SJSA1 (cell line): ENCODE data around the gene ABR. TPM values are rescaled to one million over a fixed set of nuclear protein-coding genes. Genes with fewer than 3 reads are reported as not detected.

Experiments used
- DNase-seq, 2 experiments: peaks; one replicate each; pipeline ENCODE4 v3.0.0-alpha.2; 2015 to 2020; ENCODE audit warnings: low spot score in 2 of 2, low read depth in 1 of 2
- H3K27ac ChIP-seq: fragments of 250-450 bp; sonication (Bioruptor Pico); 2 replicates; pipeline ENCODE4 v1.5.1; 2020; ENCODE audit warnings: mild to moderate bottlenecking, moderate library complexity
- H3K27me3 ChIP-seq: fragments of 250-450 bp; sonication (Bioruptor Pico); replicated peaks from 2 replicates; pipeline ENCODE4 v1.5.1; 2020; ENCODE audit warnings: mild to moderate bottlenecking, moderate library complexity
- H3K36me3 ChIP-seq: fragments of 250-450 bp; sonication (Bioruptor Pico); 2 replicates; pipeline ENCODE4 v1.5.1; 2020; ENCODE audit warnings: mild to moderate bottlenecking
- H3K4me1 ChIP-seq: fragments of 250-450 bp; sonication (Bioruptor Pico); replicated peaks from 2 replicates; pipeline ENCODE4 v1.6.1; 2021; ENCODE audit warnings: mild to moderate bottlenecking
- H3K4me3 ChIP-seq: fragments of 250-450 bp; sonication (Bioruptor Pico); 2 replicates; pipeline ENCODE4 v1.5.1; 2020; ENCODE audit warnings: mild to moderate bottlenecking
- H3K9me3 ChIP-seq: fragments of 250-450 bp; sonication (Bioruptor Pico); replicated peaks from 2 replicates; pipeline ENCODE4 v1.5.1; 2020; ENCODE audit warnings: mild to moderate bottlenecking
- total RNA-seq: library from RNA; depleted of rRNA; stranded (reverse); fragments of >200 nt; shearing (Covaris generic); gene quantifications from 2 replicates; pipeline ENCODE4 v1.2.3, GENCODE V29; 2014

Gene ABR
- total RNA-seq, 1 experiment from 2014 or later = 16.7 TPM

- no peak for DNase-seq
- no peak overlapping the region for H3K27ac ChIP-seq
Measured at GRCh38 chr17:1041746-1042145, 138.0 kb downstream of the ABR start.

DNA sequence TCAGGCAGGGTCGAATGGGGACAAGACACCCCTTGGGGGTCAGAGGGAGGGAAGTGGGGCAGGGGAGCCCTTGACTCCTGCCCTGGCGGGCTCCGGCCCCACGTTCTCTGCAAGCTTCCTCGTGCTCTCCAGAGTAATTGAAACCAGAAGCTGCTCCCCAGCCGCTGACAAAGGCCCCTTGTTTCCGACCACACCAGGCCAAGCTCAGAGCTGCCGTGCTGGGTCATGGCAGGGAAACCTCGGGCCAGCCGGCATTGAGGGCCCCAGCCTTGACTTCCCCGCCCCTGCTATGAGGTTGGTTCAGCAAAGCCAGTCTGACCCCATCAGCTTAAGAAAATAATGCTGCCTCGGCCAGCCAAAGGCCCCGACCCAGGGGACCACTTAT, 139.6 kb downstream of the ABR start:
- no peaks in the 10 kb centered on the region for H3K9me3 ChIP-seq
- peaks cover 5% of the 10 kb centered on the region; the same call in 1 of the 2 replicates for H3K36me3 ChIP-seq
- no peaks in the 10 kb centered on the region for H3K27me3 ChIP-seq
- H3K4me1 ChIP-seq = no peaks in the 10 kb centered on the region
- no peak for DNase-seq
- no peak overlapping the region for H3K4me3 ChIP-seq
- H3K27ac ChIP-seq = no peak overlapping the region

More at GRCh38 chr17:1041746-1042145, 138.0 kb downstream of the ABR start:
- Histone ChIP-seq H3K4me1 (no peaks in the 10 kb centered on the region), H3K9me3 (no peaks in the 10 kb centered on the region), H3K4me3 (no peak overlapping the region), H3K27me3 (no peaks in the 10 kb centered on the region), H3K36me3 (peaks cover 5% of the 10 kb centered on the region; the same call in 1 of the 2 replicates)

DNA sequence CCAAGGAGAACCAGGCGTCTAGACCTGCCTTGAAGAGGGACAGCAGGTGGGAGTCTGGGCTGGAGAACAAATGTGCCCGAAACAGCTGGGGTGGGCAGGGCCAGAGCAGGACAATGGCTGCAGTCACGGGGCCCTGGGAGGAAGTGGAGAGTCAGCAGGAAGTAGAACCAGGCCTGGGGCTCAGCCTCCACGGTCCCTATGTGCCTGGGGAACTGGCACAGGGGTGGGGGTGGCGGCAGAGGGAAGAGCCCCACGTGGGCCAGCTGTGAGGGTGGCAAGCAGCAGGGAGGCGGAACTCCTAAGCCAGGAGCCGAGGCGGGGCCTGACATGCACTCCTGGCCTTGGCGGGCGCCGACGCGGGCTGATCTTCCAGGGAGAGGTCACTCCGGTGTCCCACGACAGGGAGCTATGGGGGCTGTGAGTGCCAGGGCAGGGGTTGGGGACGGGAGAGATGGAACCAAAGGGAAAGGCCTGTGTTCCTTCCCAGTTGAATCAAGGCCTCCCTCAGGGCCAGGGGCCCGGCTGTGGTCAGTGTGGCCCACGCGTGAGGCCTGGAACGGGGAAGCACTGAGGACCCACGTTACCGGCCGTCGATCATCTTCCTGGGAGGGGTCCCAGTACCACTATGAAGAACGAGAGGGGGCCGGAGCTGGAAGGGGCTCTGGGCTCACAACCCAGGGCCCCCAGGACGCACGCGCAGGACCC, 140.1 kb downstream of the ABR start:
- H3K27ac ChIP-seq = no peak overlapping the region
- DNase-seq = no peak
- no peaks in the 10 kb centered on the region for H3K4me1 ChIP-seq
- H3K36me3 ChIP-seq = peaks cover 5% of the 10 kb centered on the region; the same call in 1 of the 2 replicates
- no peaks in the 10 kb centered on the region for H3K27me3 ChIP-seq
- no peak overlapping the region for H3K4me3 ChIP-seq
- no peaks in the 10 kb centered on the region for H3K9me3 ChIP-seq

DNA sequence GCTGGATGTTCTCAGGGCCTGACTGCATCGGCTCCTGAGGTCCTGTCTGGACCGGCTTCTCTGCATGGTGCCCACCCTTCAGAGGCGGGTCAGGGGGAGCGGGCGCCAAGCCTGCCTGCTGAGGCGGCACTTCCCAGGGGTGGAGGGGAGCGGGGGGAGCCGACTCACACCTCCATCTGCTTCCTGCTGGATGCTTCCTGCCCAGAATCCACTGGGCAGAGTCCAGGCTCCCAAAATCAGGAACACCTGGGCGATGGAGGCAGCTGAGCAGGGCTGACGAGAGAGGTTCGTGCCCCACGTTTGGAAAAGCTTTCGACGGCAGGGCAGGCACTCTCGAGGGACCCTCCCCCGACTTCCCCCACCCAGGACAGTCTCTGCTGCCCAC, 140.7 kb downstream of the ABR start:
- Histone ChIP-seq H3K36me3 (peaks cover 5% of the 10 kb centered on the region; the same call in 1 of the 2 replicates), H3K27ac (no peak overlapping the region), H3K9me3 (no peaks in the 10 kb centered on the region), H3K4me1 (no peaks in the 10 kb centered on the region), H3K27me3 (no peaks in the 10 kb centered on the region), H3K4me3 (no peak overlapping the region)
- no peak for DNase-seq

DNA sequence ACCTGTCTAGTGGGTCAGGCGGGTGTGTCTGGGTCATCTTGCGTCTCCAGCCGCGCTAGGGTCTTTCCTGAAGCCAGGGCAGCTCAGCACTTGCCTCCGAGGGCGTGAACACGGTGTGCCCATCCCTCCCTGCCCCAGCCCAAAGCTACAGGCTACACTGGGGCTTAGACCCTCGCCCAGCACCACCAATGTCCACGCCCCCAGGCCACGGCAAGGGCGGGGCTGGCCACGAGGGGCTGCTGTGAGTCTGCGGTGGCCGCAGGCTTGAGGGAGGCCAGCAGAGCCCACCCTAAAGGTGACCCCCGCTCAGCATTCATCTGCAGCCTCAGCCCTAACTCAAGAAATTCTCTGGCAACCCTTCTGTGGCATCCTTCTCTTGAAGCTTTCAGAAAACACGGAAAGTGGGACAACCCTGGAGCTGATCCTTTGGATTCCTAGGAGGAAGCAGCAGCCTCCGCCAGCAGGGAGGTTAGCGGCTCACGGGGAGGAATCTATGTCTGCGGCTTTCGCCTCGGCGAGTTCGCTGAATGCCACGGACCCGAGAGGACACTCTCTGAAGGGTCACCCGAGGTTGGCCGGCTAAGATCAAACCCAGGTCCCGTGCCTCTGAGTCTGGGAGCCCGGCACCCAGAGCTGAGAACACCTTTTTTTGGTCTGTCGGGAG, 141.2 kb downstream of the ABR start:
- Histone ChIP-seq H3K4me1 (no peaks in the 10 kb centered on the region), H3K9me3 (no peaks in the 10 kb centered on the region), H3K36me3 (peaks cover 5% of the 10 kb centered on the region; the same call in 1 of the 2 replicates), H3K4me3 (no peak overlapping the region), H3K27me3 (no peaks in the 10 kb centered on the region), H3K27ac (no peak overlapping the region)
- DNase-seq = no peak

DNA sequence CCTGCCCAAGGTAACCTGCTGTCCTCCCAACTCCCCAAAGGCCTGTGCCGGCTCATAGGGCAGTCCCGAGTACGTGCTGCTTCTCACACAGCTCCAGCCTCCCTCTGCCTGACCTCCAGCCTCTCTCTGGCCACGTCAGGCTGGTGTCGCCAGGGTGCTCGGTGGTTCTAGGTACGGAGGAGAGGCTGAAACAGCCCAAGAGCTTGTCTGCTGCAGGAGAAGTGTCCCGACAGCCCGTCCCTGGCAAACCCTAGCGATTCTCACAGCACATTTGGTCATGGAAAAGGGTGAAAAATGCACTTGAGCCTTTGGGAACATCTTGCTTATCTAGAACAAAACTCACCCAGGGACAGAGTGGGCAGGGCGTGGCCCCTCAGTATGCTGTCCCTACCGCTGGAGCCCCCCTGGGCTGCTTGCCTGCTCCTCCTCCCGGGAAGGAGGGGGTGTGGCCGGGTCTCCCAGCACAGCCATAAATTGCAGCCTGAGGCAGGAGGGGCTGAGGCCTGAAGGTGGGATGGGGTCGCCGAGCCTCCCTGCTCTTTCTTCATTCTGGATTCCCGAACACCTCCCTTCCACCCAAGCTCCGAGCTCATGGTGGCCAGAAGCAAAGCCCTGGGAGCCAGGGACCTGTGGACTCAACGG, 142.4 kb downstream of the ABR start:
- no peak overlapping the region for H3K27ac ChIP-seq
- no peak overlapping the region for H3K4me3 ChIP-seq
- peaks cover 3% of the 10 kb centered on the region; the same call in 1 of the 2 replicates for H3K36me3 ChIP-seq
- no peaks in the 10 kb centered on the region for H3K9me3 ChIP-seq
- H3K4me1 ChIP-seq = no peaks in the 10 kb centered on the region
- H3K27me3 ChIP-seq = no peaks in the 10 kb centered on the region
- no peak for DNase-seq

GRCh38 chr17:1036845-1037237, 142.9 kb downstream of the ABR start:
- no peak overlapping the region for H3K4me3 ChIP-seq
- no peak overlapping the region for H3K27ac ChIP-seq
- no peaks in the 10 kb centered on the region for H3K27me3 ChIP-seq
- no peaks in the 10 kb centered on the region for H3K9me3 ChIP-seq
- H3K4me1 ChIP-seq = no peaks in the 10 kb centered on the region
- no peak for DNase-seq
- H3K36me3 ChIP-seq = 0 out of 2 replicates have a peak, but pooled peaks cover 2% of the 10 kb centered on the region

DNA sequence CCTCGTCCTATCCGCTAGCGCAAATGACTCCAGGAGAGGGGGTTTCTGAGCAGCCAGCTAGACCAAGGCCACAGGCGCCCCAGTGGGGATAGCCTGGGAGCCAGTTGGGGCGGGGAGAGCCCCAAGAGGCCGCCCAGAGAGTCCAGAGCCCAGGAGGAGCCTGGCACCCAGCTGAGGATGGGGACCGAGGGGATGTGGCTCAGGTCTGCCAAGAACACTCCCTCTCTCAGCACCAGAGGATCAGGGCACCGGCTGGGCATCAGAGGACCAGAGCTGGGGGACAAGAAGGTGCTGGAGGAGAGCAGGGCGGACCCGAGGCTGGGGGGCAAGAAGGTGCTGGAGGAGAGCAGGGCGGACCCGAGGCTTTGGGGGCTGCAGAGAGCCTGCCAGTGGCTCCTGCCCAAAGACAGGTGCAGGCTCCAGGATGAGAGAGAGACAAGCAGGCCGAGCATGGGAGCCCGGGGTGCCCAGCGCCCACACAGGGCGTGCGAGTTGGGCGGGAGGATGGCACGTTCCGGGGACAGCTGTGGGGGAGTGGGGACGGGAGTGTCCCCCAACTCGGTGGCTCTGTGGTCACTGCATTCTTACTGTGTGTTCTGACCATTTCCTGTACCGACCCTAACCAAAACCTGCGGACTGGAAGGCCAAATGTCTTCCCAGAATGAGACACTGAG, 143.5 kb downstream of the ABR start:
- Histone ChIP-seq H3K4me3 (no peak overlapping the region), H3K36me3 (0 out of 2 replicates have a peak, but pooled peaks cover 2% of the 10 kb centered on the region), H3K4me1 (no peaks in the 10 kb centered on the region), H3K9me3 (no peaks in the 10 kb centered on the region), H3K27ac (no peak overlapping the region), H3K27me3 (no peaks in the 10 kb centered on the region)
- no peak for DNase-seq

GRCh38 chr17:1035546-1036170, 144.1 kb downstream of the ABR start:
- Histone ChIP-seq H3K27ac (no peak overlapping the region), H3K36me3 (no peaks in the 10 kb centered on the region), H3K4me3 (no peak overlapping the region), H3K27me3 (no peaks in the 10 kb centered on the region), H3K9me3 (no peaks in the 10 kb centered on the region), H3K4me1 (no peaks in the 10 kb centered on the region)
- no peak for DNase-seq

DNA sequence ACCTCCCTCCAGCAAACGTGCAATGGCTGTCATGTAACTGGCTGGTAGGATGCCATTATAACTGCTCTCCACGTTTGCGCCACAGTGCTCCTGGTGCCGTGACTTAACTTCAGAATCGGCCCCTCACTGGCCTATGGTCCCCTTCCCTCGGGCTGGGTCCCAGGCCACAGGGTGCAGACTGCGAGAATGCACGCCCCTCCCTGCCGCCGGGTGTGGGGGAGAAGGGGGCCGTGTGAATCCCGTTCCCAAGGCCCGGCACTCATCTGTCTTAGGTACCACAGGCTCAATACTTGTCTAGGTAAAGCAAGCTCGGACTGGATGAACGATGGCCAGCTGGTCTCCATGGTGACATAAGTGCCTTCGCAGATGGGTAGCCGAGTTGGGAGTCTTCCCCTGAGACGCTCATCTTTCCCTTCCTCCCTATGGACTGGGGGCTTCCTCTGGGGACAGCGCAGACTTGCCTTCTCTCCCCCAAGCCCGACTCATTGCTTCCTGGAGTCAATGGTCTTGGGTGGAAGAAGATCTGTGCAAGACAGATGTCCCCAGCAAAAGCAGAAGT, 145.1 kb downstream of the ABR start:
- Histone ChIP-seq H3K27me3 (no peaks in the 10 kb centered on the region), H3K4me1 (no peaks in the 10 kb centered on the region), H3K36me3 (no peaks in the 10 kb centered on the region), H3K4me3 (no peak overlapping the region), H3K9me3 (no peaks in the 10 kb centered on the region), H3K27ac (no peak overlapping the region)
- DNase-seq = no peak

DNA sequence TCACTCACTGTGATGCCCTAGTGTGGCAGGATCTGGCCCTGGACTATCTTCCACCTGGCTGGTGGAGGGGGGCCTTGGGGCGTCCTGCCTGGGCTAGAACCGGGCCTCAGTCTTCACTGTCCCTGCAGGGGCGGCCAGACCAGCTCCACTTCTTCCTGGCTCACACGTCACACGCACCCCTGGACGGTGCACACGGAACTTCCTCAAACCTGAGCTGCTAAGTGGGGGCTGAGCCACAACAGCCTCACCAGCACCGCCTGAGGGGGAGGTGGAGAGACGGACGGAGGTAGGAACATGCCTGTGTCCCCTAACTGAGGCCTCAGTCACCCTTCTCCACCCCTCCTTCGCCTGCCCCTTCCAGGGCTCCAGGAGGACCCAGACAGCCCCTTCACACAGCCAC, 146.3 kb downstream of the ABR start:
- no peak overlapping the region for H3K4me3 ChIP-seq
- H3K27ac ChIP-seq = no peak overlapping the region
- no peaks in the 10 kb centered on the region for H3K27me3 ChIP-seq
- H3K9me3 ChIP-seq = no peaks in the 10 kb centered on the region
- DNase-seq = no peak
- H3K4me1 ChIP-seq = no peaks in the 10 kb centered on the region
- no peaks in the 10 kb centered on the region for H3K36me3 ChIP-seq

DNA sequence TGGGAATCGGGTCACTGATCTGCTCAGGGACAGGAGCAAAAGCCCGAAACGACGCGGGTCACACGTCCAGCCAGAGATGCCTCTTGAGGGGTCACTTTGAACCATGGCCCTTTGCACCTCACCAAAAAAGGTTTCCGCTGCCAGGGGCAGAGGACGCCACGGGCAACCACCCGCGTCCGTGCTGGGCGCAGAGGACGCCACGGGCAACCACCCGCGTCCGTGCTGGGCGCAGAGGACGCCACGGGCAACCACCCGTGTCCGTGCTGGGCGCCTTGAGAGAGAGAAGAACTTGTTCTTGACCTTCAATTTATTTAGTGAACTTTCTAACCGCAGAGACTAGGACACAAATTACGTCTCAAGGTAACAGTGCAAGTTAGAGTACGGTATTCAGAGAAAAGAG, 147.4 kb downstream of the ABR start:
- H3K36me3 ChIP-seq = no peaks in the 10 kb centered on the region
- H3K9me3 ChIP-seq = no peaks in the 10 kb centered on the region
- no peak overlapping the region for H3K27ac ChIP-seq
- no peaks in the 10 kb centered on the region for H3K4me1 ChIP-seq
- H3K27me3 ChIP-seq = no peaks in the 10 kb centered on the region
- no peak for DNase-seq
- no peak overlapping the region for H3K4me3 ChIP-seq

GRCh38 chr17:1031711-1032110, 148.1 kb downstream of the ABR start:
- H3K4me1 ChIP-seq = no peaks in the 10 kb centered on the region
- no peaks in the 10 kb centered on the region for H3K27me3 ChIP-seq
- no peak overlapping the region for H3K4me3 ChIP-seq
- no peak overlapping the region for H3K27ac ChIP-seq
- H3K9me3 ChIP-seq = no peaks in the 10 kb centered on the region
- no peak for DNase-seq
- no peaks in the 10 kb centered on the region for H3K36me3 ChIP-seq
